ENCODE results near the gene POGLUT2. TPM values are rescaled to one million over a fixed set of nuclear protein-coding genes. Genes with fewer than 3 reads are reported as not detected.

The POGLUT2 gene
- total RNA-seq, 1 experiment from 2014 or later = 5.8 TPM

DNA sequence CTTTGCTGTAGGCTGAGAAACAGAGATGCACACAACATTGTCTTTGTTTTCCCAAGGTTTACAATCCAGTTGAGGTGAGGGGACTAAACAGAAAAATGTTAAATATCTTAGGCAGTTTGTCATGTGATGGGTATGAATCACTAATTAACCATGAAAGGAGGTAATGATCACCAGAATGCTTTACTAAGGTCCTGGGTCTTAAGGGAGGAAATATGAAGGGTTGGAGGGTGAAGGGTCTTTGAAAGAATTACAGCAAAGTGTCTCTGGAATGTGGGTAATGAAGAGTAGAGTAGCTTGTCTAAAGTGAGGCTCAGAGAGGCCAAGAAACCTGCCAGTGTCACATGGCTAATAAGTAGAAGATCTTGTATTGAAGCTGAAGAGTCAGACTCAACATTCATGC is 19.1 kb upstream of the POGLUT2 start:
- Histone ChIP-seq H3K4me1 (ENCODE audit: control insufficient read depth, insufficient read depth, low read length) (no peaks in the 10 kb centered on the region), H3K9me3 (ENCODE audit: control insufficient read depth, insufficient read depth, low read depth, low read length) (no peaks in the 10 kb centered on the region), H3K27ac (ENCODE audit: low read length) (no peak overlapping the region), H3K4me3 (ENCODE audit: low read depth in 2 of 2, low read length in 2 of 2) (no peak overlapping the region), H3K36me3 (ENCODE audit: control insufficient read depth, insufficient read depth, low read length) (no peaks in the 10 kb centered on the region), H3K27me3 (ENCODE audit: control insufficient read depth, insufficient read depth, low read length) (no peaks in the 10 kb centered on the region)
- DNase-seq (ENCODE audit: low read depth, low spot score) (no peak), ATAC-seq (no peak)
- intact Hi-C loops (cut with micrococcal nuclease; ENCODE audit: unreplicated experiment) (no loop called here), in situ Hi-C loops (cut with HindIII; ENCODE audit: low pct_unique_long_range_greater_than_20kb, low sequenced_read_pairs) (no loop called here)
- ChIA-PET CTCF (no interaction called here), POLR2A (no interaction called here)
- BruUV-seq (replicated peaks) = no TSS peak
- TF ChIP-seq, protein P1, sequence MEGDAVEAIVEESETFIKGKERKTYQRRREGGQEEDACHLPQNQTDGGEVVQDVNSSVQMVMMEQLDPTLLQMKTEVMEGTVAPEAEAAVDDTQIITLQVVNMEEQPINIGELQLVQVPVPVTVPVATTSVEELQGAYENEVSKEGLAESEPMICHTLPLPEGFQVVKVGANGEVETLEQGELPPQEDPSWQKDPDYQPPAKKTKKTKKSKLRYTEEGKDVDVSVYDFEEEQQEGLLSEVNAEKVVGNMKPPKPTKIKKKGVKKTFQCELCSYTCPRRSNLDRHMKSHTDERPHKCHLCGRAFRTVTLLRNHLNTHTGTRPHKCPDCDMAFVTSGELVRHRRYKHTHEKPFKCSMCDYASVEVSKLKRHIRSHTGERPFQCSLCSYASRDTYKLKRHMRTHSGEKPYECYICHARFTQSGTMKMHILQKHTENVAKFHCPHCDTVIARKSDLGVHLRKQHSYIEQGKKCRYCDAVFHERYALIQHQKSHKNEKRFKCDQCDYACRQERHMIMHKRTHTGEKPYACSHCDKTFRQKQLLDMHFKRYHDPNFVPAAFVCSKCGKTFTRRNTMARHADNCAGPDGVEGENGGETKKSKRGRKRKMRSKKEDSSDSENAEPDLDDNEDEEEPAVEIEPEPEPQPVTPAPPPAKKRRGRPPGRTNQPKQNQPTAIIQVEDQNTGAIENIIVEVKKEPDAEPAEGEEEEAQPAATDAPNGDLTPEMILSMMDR (IDR thresholded peaks at IDR 0.05) = no peak
- TF ChIP-seq, protein P2, sequence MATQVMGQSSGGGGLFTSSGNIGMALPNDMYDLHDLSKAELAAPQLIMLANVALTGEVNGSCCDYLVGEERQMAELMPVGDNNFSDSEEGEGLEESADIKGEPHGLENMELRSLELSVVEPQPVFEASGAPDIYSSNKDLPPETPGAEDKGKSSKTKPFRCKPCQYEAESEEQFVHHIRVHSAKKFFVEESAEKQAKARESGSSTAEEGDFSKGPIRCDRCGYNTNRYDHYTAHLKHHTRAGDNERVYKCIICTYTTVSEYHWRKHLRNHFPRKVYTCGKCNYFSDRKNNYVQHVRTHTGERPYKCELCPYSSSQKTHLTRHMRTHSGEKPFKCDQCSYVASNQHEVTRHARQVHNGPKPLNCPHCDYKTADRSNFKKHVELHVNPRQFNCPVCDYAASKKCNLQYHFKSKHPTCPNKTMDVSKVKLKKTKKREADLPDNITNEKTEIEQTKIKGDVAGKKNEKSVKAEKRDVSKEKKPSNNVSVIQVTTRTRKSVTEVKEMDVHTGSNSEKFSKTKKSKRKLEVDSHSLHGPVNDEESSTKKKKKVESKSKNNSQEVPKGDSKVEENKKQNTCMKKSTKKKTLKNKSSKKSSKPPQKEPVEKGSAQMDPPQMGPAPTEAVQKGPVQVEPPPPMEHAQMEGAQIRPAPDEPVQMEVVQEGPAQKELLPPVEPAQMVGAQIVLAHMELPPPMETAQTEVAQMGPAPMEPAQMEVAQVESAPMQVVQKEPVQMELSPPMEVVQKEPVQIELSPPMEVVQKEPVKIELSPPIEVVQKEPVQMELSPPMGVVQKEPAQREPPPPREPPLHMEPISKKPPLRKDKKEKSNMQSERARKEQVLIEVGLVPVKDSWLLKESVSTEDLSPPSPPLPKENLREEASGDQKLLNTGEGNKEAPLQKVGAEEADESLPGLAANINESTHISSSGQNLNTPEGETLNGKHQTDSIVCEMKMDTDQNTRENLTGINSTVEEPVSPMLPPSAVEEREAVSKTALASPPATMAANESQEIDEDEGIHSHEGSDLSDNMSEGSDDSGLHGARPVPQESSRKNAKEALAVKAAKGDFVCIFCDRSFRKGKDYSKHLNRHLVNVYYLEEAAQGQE (IDR thresholded peaks at IDR 0.05; ENCODE audit: insufficient read depth in 1 of 2, low read depth in 2 of 2, low read length in 1 of 2) = no peak
- TF ChIP-seq TCF7L2 (IDR thresholded peaks at IDR 0.05; ENCODE audit: low read depth, low read length) (no peak), SIN3A (IDR thresholded peaks at IDR 0.05; ENCODE audit: borderline replicate concordance, insufficient read depth, low read depth, low read length) (no peak)

DNA sequence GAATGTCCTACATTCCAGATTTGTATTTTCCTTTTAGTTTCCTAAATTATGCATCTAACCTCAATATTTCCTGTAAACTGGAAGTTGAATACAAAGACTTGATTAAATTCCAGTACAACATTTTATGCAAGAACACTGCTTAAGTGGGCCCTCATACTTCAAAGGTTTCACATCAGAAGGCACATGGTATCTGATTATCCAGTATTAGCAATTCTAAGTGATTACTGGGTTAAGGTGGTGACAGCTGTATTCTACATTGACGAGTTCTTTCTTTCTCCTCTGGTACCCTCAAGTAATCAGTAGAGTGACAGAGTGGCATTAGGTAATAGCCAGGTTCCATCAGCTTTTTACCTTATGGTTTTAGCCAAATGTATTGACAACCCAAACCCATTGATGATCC is 18.5 kb upstream of the POGLUT2 start:
- Histone ChIP-seq H3K4me1 (ENCODE audit: control insufficient read depth, insufficient read depth, low read length) (0 out of 2 replicates have a peak, but pooled peaks cover 2% of the 10 kb centered on the region), H3K36me3 (ENCODE audit: control insufficient read depth, insufficient read depth, low read length) (no peaks in the 10 kb centered on the region), H3K4me3 (ENCODE audit: low read depth in 2 of 2, low read length in 2 of 2) (no peak overlapping the region), H3K27me3 (ENCODE audit: control insufficient read depth, insufficient read depth, low read length) (no peaks in the 10 kb centered on the region), H3K9me3 (ENCODE audit: control insufficient read depth, insufficient read depth, low read depth, low read length) (no peaks in the 10 kb centered on the region), H3K27ac (ENCODE audit: low read length) (no peak overlapping the region)
- no TSS peak for BruUV-seq (replicated peaks)
- no peak for TF ChIP-seq TCF7L2 (IDR thresholded peaks at IDR 0.05; ENCODE audit: low read depth, low read length)
- TF ChIP-seq POLR2AphosphoS5 (IDR thresholded peaks at IDR 0.05; ENCODE audit: low read depth, low read length) = no peak
- TF ChIP-seq, protein P1 (IDR thresholded peaks at IDR 0.05) = no peak
- no peak for TF ChIP-seq SIN3A (IDR thresholded peaks at IDR 0.05; ENCODE audit: borderline replicate concordance, insufficient read depth, low read depth, low read length)
- TF ChIP-seq, protein P2 (IDR thresholded peaks at IDR 0.05; ENCODE audit: insufficient read depth in 1 of 2, low read depth in 2 of 2, low read length in 1 of 2) = no peak
- POLR2A ChIA-PET = no interaction called here
- in situ Hi-C loops (cut with HindIII; ENCODE audit: low pct_unique_long_range_greater_than_20kb, low sequenced_read_pairs) (no loop called here), intact Hi-C loops (cut with micrococcal nuclease; ENCODE audit: unreplicated experiment) (no loop called here)
- CTCF ChIA-PET = no interaction called here
- ATAC-seq = no peak
- DNase-seq (ENCODE audit: low read depth, low spot score) = no peak
